AG20443 (cell line): ENCODE results near the gene CRYBG3.

Experiments
- DNase-seq: peaks from one replicate; pipeline ENCODE4 v3.0.0; 2012; ENCODE audit warnings: low spot score, mixed read lengths

The CRYBG3 gene

GRCh38 chr3:97974996-97975395, 153.2 kb downstream of the CRYBG3 start:
- DNase-seq = no peak

GRCh38 chr3:97975466-97975865, 153.7 kb downstream of the CRYBG3 start:
- DNase-seq = no peak

GRCh38 chr3:97979610-97980009, 157.8 kb downstream of the CRYBG3 start:
- no peak for DNase-seq

GRCh38 chr3:97981886-97982285, 160.1 kb downstream of the CRYBG3 start:
- DNase-seq = no peak

- no peak for DNase-seq
Measured at GRCh38 chr3:97983933-97984491, 162.2 kb downstream of the CRYBG3 start.

- DNase-seq = no peak
Measured at GRCh38 chr3:97987306-97987705, 165.5 kb downstream of the CRYBG3 start.

GRCh38 chr3:97988784-97989568, 167.2 kb downstream of the CRYBG3 start:
- no peak for DNase-seq

- no peak for DNase-seq
Measured at GRCh38 chr3:97990624-97991292, 168.9 kb downstream of the CRYBG3 start.

GRCh38 chr3:97991293-97991682, 169.5 kb downstream of the CRYBG3 start:
- no peak for DNase-seq

GRCh38 chr3:97992547-97993173, 170.8 kb downstream of the CRYBG3 start:
- no peak for DNase-seq

GRCh38 chr3:97993526-97993925, 171.7 kb downstream of the CRYBG3 start:
- DNase-seq = no peak

- no peak for DNase-seq
Measured at GRCh38 chr3:97994328-97994945, 172.6 kb downstream of the CRYBG3 start.
